GM13976 (cell line): Measurements from ENCODE around the gene GDE1.

Experiments
- DNase-seq: peaks from one replicate; pipeline ENCODE4 v3.0.0; 2012; ENCODE audit warnings: low spot score
- in situ Hi-C: fragments of 300-500 bp; cut with MboI; formaldehyde crosslinking; loops from one replicate; pipeline ENCODE4 v1.12.0; 2022; ENCODE audit warnings: low sequenced_read_pairs, mixed read lengths, inconsistent platforms; ENCODE audit not compliant: unreplicated experiment
- TF ChIP-seq, protein P1 (sequence below): IDR thresholded peaks from 2 replicates; pipeline ENCODE4 v1.5.1; 2012; ENCODE audit warnings: borderline replicate concordance, mild to moderate bottlenecking; ENCODE audit not compliant: insufficient read depth; ENCODE audit errors: extremely low read depth, missing control alignments, control extremely low read depth

Gene GDE1

GRCh38 chr16:19517424-19518089 is 4.3 kb downstream of the GDE1 start:
- in situ Hi-C loops = no loop called here
- TF ChIP-seq, protein P1, sequence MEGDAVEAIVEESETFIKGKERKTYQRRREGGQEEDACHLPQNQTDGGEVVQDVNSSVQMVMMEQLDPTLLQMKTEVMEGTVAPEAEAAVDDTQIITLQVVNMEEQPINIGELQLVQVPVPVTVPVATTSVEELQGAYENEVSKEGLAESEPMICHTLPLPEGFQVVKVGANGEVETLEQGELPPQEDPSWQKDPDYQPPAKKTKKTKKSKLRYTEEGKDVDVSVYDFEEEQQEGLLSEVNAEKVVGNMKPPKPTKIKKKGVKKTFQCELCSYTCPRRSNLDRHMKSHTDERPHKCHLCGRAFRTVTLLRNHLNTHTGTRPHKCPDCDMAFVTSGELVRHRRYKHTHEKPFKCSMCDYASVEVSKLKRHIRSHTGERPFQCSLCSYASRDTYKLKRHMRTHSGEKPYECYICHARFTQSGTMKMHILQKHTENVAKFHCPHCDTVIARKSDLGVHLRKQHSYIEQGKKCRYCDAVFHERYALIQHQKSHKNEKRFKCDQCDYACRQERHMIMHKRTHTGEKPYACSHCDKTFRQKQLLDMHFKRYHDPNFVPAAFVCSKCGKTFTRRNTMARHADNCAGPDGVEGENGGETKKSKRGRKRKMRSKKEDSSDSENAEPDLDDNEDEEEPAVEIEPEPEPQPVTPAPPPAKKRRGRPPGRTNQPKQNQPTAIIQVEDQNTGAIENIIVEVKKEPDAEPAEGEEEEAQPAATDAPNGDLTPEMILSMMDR = no peak
- DNase-seq = no peak

- TF ChIP-seq, protein P1 = no peak
- in situ Hi-C loops = no loop called here
- DNase-seq = no peak
These were observed 6.1 kb downstream of the GDE1 start for GRCh38 chr16:19515757-19516156.

DNA sequence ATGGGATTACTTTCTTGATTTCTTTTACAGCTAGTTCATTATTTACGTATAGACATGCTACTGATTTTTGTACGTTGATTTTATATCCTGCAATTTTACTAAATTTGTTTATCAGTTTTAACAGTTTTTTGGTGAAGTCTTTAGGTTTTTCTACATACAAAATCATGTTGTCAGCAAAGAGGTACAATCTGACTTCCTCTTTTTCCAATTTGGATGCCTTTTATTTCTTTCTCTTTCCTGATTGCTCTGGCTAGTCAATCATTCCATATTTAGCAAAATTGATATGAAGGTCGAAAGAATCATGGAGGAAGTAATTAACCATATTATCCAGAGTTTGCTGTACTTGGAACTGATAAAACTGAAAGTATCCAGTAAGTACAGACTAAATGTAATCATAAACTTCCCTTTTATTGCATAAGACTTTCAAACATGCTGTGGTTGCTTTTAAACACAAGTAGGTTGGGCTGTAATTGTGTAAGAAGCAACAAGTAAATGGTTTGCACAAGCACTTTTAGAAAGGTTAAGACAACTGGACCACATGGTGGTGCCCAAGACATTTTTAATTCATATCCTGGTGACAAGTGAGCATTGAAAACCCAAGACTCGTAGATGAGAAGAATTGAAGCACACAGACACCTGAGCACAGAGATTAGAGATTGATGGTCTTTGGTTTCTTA is 8.4 kb downstream of the GDE1 start:
- in situ Hi-C loops = no loop called here
- TF ChIP-seq, protein P1 = no peak

DNA sequence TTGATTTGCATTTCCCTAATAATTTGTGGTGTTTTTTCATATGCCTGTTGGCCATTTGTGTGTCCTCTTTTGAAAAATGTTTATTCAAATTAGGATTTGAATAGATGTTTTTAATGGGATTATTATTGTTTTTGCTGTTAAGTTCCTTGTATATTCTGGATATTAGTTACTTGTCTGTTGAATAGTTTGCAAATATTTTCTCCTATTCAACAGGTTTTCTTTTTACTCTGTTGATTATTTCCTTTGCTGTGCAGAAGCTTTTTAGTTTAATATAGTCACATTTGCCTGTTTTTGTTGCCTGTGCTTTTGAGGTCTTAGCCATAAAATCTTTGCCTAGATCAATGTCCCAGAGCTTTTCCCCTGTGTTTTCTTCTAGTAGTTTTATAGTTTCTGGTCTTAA is 9.6 kb downstream of the GDE1 start:
- in situ Hi-C loops = no loop called here
- TF ChIP-seq, protein P1 = no peak
- DNase-seq = no peak

More for the DNA sequence above, 8.4 kb downstream of the GDE1 start:
- DNase-seq = no peak

GRCh38 chr16:19507867-19508266 is 14.0 kb downstream of the GDE1 start:
- TF ChIP-seq, protein P1 = no peak
- DNase-seq = no peak
- in situ Hi-C loops = loop anchor here (10.0 kb wide), 1 partner anchor 123 kb away; no protein-coding TSS in a partner anchor

DNA sequence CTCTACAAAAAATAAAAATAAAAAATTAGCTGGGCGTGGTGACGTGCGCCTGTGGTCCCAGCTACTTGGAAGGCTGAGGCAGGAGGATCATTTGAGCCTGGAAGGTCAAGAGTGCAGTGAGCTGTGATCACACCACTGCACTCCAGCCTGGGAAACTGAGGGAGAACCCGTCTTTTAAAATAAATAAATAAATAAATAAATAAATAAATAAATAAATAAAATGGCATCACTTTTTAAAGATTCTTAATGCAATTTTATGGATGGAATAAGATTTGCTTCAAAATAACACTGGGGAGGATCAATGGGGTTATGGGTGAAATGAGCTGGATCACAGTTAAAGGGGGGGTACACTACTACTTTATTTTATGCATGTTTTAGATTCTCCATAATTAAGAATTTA is 14.9 kb downstream of the GDE1 start:
- TF ChIP-seq, protein P1 = no peak
- in situ Hi-C loops = loop anchor here (10.0 kb wide), 1 partner anchor 122 kb away; no protein-coding TSS in a partner anchor
- no peak for DNase-seq
